Islet of Langerhans (tissue), 1 donor: ENCODE measurements around the gene ING3.
A peak's percentile ranks its signal among the peaks of the same experiment; 100 is the strongest.
"Not testable (repeated sequence)": the region's sequence is repeated elsewhere in the genome, so short reads cannot be mapped to it uniquely, and the experiment has no call there.

ENCODE experiments used
- FAIRE-seq: peaks from one replicate; lab custom pipeline; 2011; peaks lifted over from hg19 to GRCh38; lab: Jason Lieb, UNC

ING3 gene

DNA sequence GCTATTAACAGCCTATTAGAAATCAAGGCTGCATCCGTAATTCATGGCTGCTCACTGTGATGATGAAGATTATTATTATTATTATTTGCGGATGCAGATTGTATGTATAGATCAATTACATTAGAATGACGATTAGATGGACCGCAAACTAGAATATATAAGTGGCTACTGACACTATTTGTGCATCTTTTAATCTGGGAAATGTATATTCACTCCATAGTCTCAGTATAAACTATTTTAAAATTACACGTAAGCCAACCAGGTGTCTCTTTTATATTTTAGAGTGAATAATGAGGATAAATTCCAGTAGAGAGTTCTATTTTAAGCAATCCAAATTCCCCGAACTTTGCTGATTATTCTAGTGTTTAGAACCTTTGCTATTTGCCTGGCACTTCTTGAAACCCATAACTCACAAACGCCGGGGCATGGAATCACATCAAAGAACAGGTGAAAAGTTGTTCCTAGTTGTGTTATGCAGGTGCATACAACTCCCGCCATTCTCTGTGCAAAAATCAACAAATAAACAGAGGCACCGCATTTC, 509 bp upstream of the ING3 start:
- no peak for FAIRE-seq

GRCh38 chr7:120951309-120951699, 727 bp downstream of the ING3 start:
- FAIRE-seq, result no peak

DNA sequence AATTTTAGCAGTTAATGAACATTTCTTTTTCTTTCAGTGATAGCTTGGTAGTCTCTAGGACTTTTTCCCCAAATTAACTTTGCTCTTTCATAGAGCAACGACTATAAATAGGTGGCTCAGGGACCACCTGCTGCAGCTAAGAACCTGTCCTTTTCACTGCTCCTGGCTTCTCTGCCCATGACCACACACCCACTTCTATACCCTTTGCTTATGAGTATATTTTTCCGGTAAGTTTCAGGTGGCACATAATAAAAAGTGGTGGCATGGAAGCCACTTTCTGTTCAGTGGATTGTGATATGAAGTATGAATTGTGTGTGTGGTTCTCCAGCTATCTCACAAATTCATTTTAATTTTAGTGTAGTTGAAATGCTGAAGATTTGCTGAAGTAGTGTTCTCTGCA, 1.2 kb downstream of the ING3 start:
- FAIRE-seq, result no peak

GRCh38 chr7:120955577-120956149, 5.1 kb downstream of the ING3 start:
- no peak for FAIRE-seq

DNA sequence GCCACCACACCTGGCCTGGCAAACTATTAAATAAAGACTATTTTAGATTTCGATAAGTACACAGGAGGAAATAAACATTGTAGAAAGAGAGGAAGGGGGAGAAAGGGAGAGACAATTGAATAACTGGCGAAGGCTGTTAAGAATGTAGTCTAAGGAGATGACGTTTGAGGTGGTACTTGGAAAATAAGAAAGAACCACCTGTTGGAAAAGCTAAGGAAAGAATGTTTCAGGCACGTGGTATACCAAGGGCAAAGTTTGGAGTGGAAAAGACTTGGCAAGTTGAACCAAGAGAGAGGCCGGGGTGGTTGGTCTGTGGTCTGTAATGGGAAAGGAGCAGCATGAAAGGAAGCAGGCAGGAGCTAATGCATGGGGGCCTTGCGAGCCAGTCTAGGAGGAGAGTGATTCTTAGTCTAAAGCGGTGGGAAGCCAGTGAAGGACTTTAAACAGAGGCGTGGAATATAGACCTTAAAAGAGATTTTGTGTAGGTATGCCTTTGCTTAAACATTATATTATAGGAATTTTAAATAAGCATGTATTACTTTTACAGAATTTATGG, 9.4 kb downstream of the ING3 start:
- FAIRE-seq, result no peak

- FAIRE-seq, result no peak
Observed at GRCh38 chr7:120960714-120961113, 10.1 kb downstream of the ING3 start.

GRCh38 chr7:120961638-120962173, 11.1 kb downstream of the ING3 start:
- no peak for FAIRE-seq

- no peak for FAIRE-seq
Observed at GRCh38 chr7:120964088-120964487, 13.5 kb downstream of the ING3 start.

DNA sequence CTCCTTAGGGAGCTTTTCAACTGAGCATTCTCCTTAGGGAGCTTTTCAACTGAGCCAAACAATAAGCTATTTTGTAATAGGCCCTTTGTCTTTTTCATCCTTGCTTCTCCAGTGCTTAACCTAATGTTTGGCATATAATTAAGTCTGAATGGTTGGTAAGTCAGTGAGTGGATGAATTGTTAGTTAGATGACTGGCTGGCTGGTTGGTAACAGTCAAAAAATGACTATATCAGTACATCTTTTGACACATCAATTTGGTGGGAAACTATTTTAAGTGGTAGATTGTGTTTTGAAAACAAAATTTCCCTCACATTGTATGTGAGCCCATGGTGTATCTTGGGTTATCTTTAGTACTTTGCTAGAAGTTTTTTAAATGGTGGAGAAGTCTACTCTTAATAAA, 16.4 kb downstream of the ING3 start:
- FAIRE-seq, result no peak

DNA sequence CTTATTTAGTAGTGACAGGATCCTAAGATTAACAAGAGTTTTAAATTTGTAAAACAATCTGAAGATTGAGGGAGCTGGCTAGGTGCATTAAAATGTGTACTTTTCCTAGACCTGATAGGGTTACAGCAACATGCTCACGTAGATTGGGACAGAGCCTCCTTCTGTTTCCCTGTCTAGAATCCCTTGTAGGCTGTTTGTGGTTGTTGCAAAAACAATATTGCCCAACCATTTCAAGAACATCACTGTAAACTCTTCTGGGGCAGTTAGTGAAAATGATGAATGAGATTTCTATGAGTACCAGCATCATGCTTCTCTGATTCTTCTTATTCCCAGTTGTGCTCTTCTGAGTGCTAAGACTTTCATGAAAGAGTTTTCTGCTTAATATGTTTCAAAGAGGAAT, 23.3 kb downstream of the ING3 start:
- no peak for FAIRE-seq

GRCh38 chr7:120979765-120980499, 29.4 kb downstream of the ING3 start:
- FAIRE-seq, result no peak

DNA sequence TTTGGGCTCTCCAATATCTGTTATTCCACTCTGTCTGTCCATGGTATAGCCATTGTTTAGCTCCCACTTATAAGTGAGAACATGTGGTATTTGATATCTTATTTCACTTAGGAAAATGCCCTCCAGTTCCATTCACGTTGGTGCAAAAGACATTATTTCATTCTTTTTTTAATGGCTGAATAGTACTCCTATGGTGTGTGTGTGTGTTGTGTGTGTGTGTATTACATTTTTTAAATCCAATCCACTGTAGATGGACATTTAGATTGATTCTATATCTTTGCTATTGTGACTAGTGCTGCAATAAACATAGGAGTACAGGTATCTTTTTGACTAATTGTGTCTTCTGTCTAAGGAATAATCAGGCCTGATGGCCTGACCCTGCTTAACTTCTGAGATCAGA, 30.5 kb downstream of the ING3 start:
- no peak for FAIRE-seq

DNA sequence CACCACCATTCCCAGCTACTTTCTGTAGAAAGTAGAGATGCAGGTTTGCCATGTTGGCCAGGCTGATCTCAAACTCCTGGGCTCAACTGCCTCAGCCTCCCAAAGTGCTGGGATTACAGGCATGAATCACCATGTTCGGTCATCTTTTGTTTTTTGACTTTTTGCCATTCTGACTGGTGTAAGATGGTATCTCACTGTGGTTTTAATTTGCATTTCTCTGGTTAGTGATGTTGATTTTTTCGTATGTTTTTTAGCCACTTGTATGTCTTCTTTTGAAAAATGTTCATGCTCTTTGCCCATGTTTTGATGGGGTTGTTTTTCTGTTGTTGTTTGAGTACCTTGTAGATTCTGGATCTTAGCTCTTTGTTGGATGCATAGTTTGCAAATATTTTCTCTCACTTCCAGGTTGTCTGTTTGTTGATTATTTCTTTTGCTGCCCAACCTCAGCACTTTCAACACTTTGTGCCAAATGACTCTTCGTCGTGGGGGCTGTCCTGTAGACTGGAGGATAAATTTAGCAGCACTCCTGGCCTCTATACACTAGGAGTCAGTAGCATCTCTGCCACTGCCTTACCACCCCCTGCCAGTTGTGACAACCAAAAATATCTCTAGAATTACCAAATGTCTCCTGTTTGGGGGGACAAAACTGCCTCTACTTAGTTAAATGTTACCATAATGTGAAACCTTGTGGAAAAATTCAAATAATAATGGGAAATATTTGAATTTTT, 31.5 kb downstream of the ING3 start:
- no peak for FAIRE-seq

DNA sequence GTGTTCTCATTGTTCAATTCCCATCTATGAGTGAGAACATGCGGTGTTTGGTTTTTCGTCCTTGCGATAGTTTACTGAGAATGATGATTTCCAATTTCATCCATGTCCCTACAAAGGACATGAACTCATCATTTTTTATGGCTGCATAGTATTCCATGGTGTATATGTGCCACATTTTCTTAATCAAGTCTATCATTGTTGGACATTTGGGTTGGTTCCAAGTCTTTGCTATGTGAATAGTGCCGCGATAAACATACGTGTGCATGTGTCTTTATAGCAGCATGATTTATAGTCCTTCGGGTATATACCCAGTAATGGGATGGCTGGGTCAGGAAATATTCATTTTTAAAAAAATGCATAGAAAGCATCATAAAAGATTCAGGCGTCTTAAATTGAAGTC, 33.0 kb downstream of the ING3 start:
- FAIRE-seq, result not testable (repeated sequence)

DNA sequence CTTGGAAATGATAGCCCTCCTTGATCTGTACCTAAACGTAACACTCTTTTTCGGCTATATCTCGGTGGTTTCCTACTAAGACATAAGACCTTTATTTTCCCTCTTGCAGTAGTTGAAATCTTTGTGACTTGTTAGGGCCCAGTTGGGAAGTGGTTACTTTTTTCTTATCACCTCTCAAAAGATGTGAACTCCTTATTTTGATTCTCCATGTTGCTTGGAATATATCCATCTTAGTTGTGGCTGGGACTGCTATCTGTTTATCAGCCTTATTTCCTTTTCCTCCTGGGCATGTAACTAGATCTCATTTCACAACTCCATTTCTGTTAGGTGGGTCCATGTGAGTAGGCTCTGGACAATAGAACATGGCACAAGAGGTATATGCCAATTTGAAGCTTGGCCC, 33.8 kb downstream of the ING3 start:
- no peak for FAIRE-seq

DNA sequence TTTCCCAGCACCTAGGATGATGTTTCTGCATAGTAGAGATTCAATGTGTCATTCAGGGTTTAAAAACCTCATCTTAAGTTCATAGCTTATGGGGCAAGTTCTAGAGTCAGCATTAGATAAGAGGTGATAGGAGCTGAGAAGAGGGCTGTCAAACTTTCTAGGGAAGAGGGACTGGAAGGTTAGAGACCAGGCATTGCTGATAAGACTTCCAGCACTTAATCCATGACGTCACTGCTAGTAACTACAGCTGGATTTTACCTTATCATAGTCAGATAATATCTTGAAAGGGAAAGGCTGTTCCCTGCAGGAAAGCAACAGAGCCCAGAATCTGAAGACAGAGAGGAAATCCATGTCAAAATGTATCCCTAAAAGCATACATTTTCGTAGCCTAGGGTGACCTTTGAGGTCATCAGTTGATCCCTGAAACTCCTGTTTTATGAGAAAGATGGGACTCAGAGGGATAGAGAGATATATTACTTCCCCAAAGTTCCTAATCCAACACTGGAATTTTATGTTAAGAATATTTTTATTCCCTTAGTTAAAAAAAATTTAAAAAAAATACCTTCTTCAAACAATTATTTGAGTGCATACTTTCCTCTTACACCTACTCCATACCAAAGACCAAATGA, 34.7 kb downstream of the ING3 start:
- FAIRE-seq, result no peak

DNA sequence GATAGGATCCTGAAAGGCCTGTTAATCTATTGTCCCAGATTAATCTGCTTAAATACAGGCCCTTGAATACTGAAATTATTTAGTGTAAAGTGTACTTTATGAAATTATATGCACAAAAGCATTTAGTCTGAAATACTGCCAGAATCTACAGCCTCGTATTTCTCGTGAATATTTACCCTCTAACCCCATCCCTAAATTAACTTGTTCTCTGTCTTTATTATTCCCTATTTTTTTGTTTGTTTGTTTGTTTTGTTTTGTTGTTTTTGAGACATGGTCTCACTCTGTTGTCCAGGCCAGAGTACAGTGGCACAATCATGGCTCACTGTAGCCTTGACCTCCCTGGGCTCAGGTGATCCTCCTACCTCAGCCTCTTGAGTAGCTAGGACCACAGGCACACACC, 35.3 kb downstream of the ING3 start:
- no peak for FAIRE-seq

DNA sequence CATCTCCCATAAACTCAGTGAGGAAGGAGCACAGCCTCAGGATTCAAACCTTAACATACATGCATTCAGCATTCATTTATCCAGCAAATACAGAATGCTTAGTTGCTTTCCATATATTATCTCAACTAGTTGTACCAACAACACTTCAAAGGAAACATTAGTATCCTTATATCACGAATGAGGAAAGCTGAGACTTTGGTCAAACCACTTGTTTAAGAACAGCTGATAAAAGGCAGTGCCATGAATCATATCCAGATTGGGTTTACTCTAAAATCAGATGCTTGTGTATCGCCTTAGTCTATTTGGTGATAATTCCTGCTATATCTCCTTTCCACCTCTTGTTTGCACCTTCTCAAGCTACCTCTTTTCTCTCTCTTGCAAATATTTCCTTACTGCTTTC, 36.1 kb downstream of the ING3 start:
- no peak for FAIRE-seq

- FAIRE-seq, result no peak
Observed at GRCh38 chr7:120987280-120987679, 36.7 kb downstream of the ING3 start.

- FAIRE-seq, result peak; percentile 79
Observed at GRCh38 chr7:120987683-120988590, 37.4 kb downstream of the ING3 start.

GRCh38 chr7:120988591-120989256, 38.1 kb downstream of the ING3 start, which contains the start of gene CPED1:
CPED1 (plus strand) TSS chr7:120988711; CDS start chr7:120989622, 911 bp downstream.
- no peak for FAIRE-seq
